Choroid plexus epithelial cell (primary cell): ENCODE data around the gene DUSP22.

ENCODE experiments used
- DNase-seq: peaks from one replicate; pipeline ENCODE4 v3.0.0-alpha.2; 2010; ENCODE audit warnings: low read depth
- H3K4me3 ChIP-seq: 2 replicates; pipeline ENCODE4 v1.5.1; 2011; ENCODE audit warnings: low read depth, mild to moderate bottlenecking, control low read depth, low read length, moderate library complexity
- CTCF ChIP-seq: conservative IDR thresholded peaks from 2 replicates; pipeline ENCODE4 v1.5.1; 2011; ENCODE audit warnings: low read depth, mild to moderate bottlenecking, control low read depth, inconsistent platforms, low read length, moderate library complexity

The DUSP22 gene

GRCh38 chr6:303263-303662 is 11.0 kb downstream of the DUSP22 start:
- no peak overlapping the region for H3K4me3 ChIP-seq
- TF ChIP-seq CTCF, result no peak
- DNase-seq, result no peak

GRCh38 chr6:303948-304558 is 11.8 kb downstream of the DUSP22 start:
- peak; percentile 28 for TF ChIP-seq CTCF
- no peak overlapping the region for H3K4me3 ChIP-seq
- no peak for DNase-seq

- no peak for DNase-seq
- no peak overlapping the region for H3K4me3 ChIP-seq
- no peak for TF ChIP-seq CTCF
Measured at GRCh38 chr6:304833-305370, 12.6 kb downstream of the DUSP22 start.

- TF ChIP-seq CTCF, result no peak
- no peak for DNase-seq
- H3K4me3 ChIP-seq, result no peak overlapping the region
Measured at GRCh38 chr6:305371-306206, 13.3 kb downstream of the DUSP22 start.

GRCh38 chr6:306641-307061 is 14.4 kb downstream of the DUSP22 start:
- no peak overlapping the region for H3K4me3 ChIP-seq
- TF ChIP-seq CTCF, result no peak
- no peak for DNase-seq

- no peak overlapping the region for H3K4me3 ChIP-seq
- TF ChIP-seq CTCF, result no peak
- DNase-seq, result no peak
Measured at GRCh38 chr6:307065-307814, 15.0 kb downstream of the DUSP22 start.
